HepG2 (cell line): ENCODE data around the gene PLCB1. TPM values are rescaled to one million over a fixed set of nuclear protein-coding genes. Genes with fewer than 3 reads are reported as not detected.
"Not testable (repeated sequence)": the region's sequence is repeated elsewhere in the genome, so short reads cannot be mapped to it uniquely, and the experiment has no call there.

Experiments
- ATAC-seq: fragments of 200-7000 bp; cut with Tn5 transposase; 3 replicates; pipeline ENCODE4 v1.9.1; 2020; ENCODE audit warnings: mild to moderate bottlenecking, moderate library complexity
- BruUV-seq: library from RNA; stranded (reverse); fragments of 400-500 nt; replicated peaks from 2 replicates; lab custom pipeline; 2021; lab: Mats Ljungman, UMichigan
- CTCF ChIA-PET: fragments of 300-600 bp; formaldehyde crosslinking; extraction: SDS; loops from one replicate; lab custom pipeline; 2021; ENCODE audit warnings: low total read pairs, inconsistent platforms, low intra/inter-chr PET ratio; lab: Yijun Ruan, JAX
- POLR2A ChIA-PET: fragments of 350-600 bp; sonication (Branson Sonifier 250); formaldehyde crosslinking; loops from one replicate; lab custom pipeline; 2020; ENCODE audit warnings: antibody characterized with exemption, inconsistent platforms; lab: Yijun Ruan, JAX
- DNase-seq: peaks from one replicate; pipeline ENCODE4 v3.0.0-alpha.2; 2015; ENCODE audit warnings: low spot score
- FAIRE-seq: peaks from 3 replicates; lab custom pipeline; 2011; peaks lifted over from hg19 to GRCh38; lab: Jason Lieb, UNC
- H2AFZ ChIP-seq: one replicate; pipeline ENCODE4 v1.6.1; 2011; ENCODE audit warnings: low read length, inconsistent platforms
- H3K27ac ChIP-seq: fragments of 300-600 bp; 3 replicates; pipeline ENCODE4 v1.8.0; 2011; ENCODE audit warnings: mixed run types, mild to moderate bottlenecking, mixed read lengths, low read length, inconsistent platforms; ENCODE audit not compliant: insufficient read depth; ENCODE audit errors: extremely low read length
- H3K27me3 ChIP-seq, 2 experiments: fragments of 200-600 bp in 1 of 2; 2 replicates in 1 of 2; 3 replicates in 1 of 2; pipeline versions ENCODE4 v1.6.0 to v1.8.0; 2011; ENCODE audit warnings: low read length in 2 of 2, mild to moderate bottlenecking in 2 of 2, moderate library complexity in 2 of 2, inconsistent platforms in 1 of 2; ENCODE audit not compliant: insufficient read depth in 2 of 2, control insufficient read depth in 1 of 2
- H3K36me3 ChIP-seq, 2 experiments: fragments of 200-600 bp in 1 of 2; replicated peaks in 1 of 2; 2 replicates in 1 of 2; 3 replicates in 1 of 2; pipeline versions ENCODE4 v1.5.1 to v1.8.0; 2011; ENCODE audit warnings: low read length in 2 of 2, inconsistent platforms in 1 of 2; ENCODE audit not compliant: insufficient read depth in 2 of 2, control insufficient read depth in 1 of 2
- H3K4me1 ChIP-seq: 2 replicates; pipeline ENCODE4 v1.5.1; 2012; ENCODE audit warnings: low read length, inconsistent platforms; ENCODE audit not compliant: insufficient read depth
- H3K4me2 ChIP-seq: 2 replicates; pipeline ENCODE4 v1.6.0; 2011; ENCODE audit warnings: low read depth, low read length, inconsistent platforms
- H3K4me3 ChIP-seq, 3 experiments: fragments of 200-600 bp in 1 of 3; sonication (generic), shearing (Covaris generic) in 1 of 3; replicated peaks in 1 of 3; 2 replicates each; pipeline ENCODE4 v1.5.1; 2011 to 2016; ENCODE audit warnings: low read length in 3 of 3, inconsistent platforms in 2 of 3, low read depth in 2 of 3, mild to moderate bottlenecking in 2 of 3, control low read depth in 1 of 3, mixed read lengths in 1 of 3; ENCODE audit not compliant: insufficient read depth in 1 of 3
- H3K79me2 ChIP-seq: one replicate; pipeline ENCODE4 v1.6.1; 2011; ENCODE audit warnings: low read length, inconsistent platforms; ENCODE audit not compliant: insufficient read depth
- H3K9ac ChIP-seq: 2 replicates; pipeline ENCODE4 v1.6.0; 2011; ENCODE audit warnings: mild to moderate bottlenecking, low read depth, low read length, inconsistent platforms; ENCODE audit not compliant: insufficient read depth
- H3K9me3 ChIP-seq: 2 replicates; pipeline ENCODE4 v1.5.1; 2012; ENCODE audit warnings: mild to moderate bottlenecking, low read length
- H4K20me1 ChIP-seq: 2 replicates; pipeline ENCODE4 v1.6.0; 2011; ENCODE audit warnings: inconsistent platforms, mild to moderate bottlenecking, low read length, moderate library complexity; ENCODE audit not compliant: insufficient read depth
- ATRX ChIP-seq: sonication (generic); formaldehyde crosslinking; IDR thresholded peaks from 2 replicates; pipeline ENCODE4 v1.4.0; 2020; ENCODE audit warnings: missing genetic modification reagents, borderline replicate concordance
- EHMT2 ChIP-seq: fragments of 200-600 bp; sonication (generic); IDR thresholded peaks from 2 replicates; pipeline ENCODE4 v1.7.0; 2017; ENCODE audit warnings: antibody characterized with exemption, low read depth, low read length, borderline replicate concordance
- EP300 ChIP-seq, 3 experiments: sonication (generic) in 1 of 3; formaldehyde crosslinking in 1 of 3; IDR thresholded peaks; 2 replicates each; pipeline versions ENCODE4 v1.5.1 to v1.6.1; 2011 to 2020; ENCODE audit warnings: low read depth in 2 of 3, low read length in 2 of 3, borderline replicate concordance in 1 of 3, improper control_type of control experiment in 1 of 3, mild to moderate bottlenecking in 1 of 3, missing genetic modification reagents in 1 of 3, moderate library complexity in 1 of 3
- GRHL1 ChIP-seq: sonication (generic); formaldehyde crosslinking; conservative IDR thresholded peaks from 2 replicates; pipeline ENCODE4 v1.8.0; 2022; ENCODE audit warnings: missing genetic modification reagents
- HNF4G ChIP-seq, 2 experiments: sonication (generic) in 1 of 2; formaldehyde crosslinking in 1 of 2; IDR thresholded peaks; 2 replicates each; pipeline versions ENCODE4 v1.4.0 to v1.6.1; 2011 to 2020; ENCODE audit warnings: borderline replicate concordance in 2 of 2, low read depth in 2 of 2, mild to moderate bottlenecking in 2 of 2, low read length in 1 of 2, missing genetic modification reagents in 1 of 2, moderate library complexity in 1 of 2
- KMT2B ChIP-seq: IDR thresholded peaks from 2 replicates; pipeline ENCODE4 v1.6.1; 2016; ENCODE audit warnings: missing genetic modification reagents, missing compliant biosample characterization
- PAX8 ChIP-seq: sonication (generic); formaldehyde crosslinking; IDR thresholded peaks from 2 replicates; pipeline ENCODE4 v1.8.0; 2022; ENCODE audit warnings: mild to moderate bottlenecking, missing genetic modification reagents, borderline replicate concordance
- SRF ChIP-seq: IDR thresholded peaks from 2 replicates; pipeline ENCODE4 v1.6.1; 2011; ENCODE audit warnings: mild to moderate bottlenecking, low read depth, low read length, moderate library complexity
- TSC22D2 ChIP-seq: sonication (generic); formaldehyde crosslinking; IDR thresholded peaks from 2 replicates; pipeline ENCODE4 v1.5.1; 2020; ENCODE audit warnings: missing genetic modification reagents, mild to moderate bottlenecking, borderline replicate concordance
- ZFY ChIP-seq: sonication (generic); formaldehyde crosslinking; IDR thresholded peaks from 2 replicates; pipeline ENCODE4 v1.4.0; 2020; ENCODE audit warnings: missing genetic modification reagents
- ZGPAT ChIP-seq: IDR thresholded peaks from 2 replicates; pipeline ENCODE4 v1.6.1; 2016; ENCODE audit warnings: mild to moderate bottlenecking
- ZIK1 ChIP-seq: sonication (generic); formaldehyde crosslinking; IDR thresholded peaks from 2 replicates; pipeline ENCODE4 v1.5.0; 2020; ENCODE audit warnings: mild to moderate bottlenecking, low read depth, missing genetic modification reagents, borderline replicate concordance
- ZMYM4 ChIP-seq: sonication (generic); formaldehyde crosslinking; IDR thresholded peaks from 2 replicates; pipeline ENCODE4 v1.8.1; 2023; ENCODE audit warnings: mild to moderate bottlenecking, missing genetic modification reagents
- ZNF121 ChIP-seq: sonication (generic); formaldehyde crosslinking; IDR thresholded peaks from 2 replicates; pipeline ENCODE4 v1.5.0; 2020; ENCODE audit warnings: mild to moderate bottlenecking, missing genetic modification reagents
- ZNF547 ChIP-seq: sonication (generic); formaldehyde crosslinking; IDR thresholded peaks from 2 replicates; pipeline ENCODE4 v1.5.1; 2020; ENCODE audit warnings: mild to moderate bottlenecking, missing genetic modification reagents
- WGBS: methylation state at CpG from one replicate; pipeline ENCODE4 v1.1.6; 2017; ENCODE audit warnings: low lambda C conversion rate; 5-methylcytosine and 5-hydroxymethylcytosine counted together
- in situ Hi-C: cut with HindIII; loops from 2 replicates; pipeline ENCODE4 v1.10.0; 2017; ENCODE audit warnings: low pct_unique_long_range_greater_than_20kb; ENCODE audit not compliant: extremely low pct_ligation_motif_present
- intact Hi-C: fragments of 100-400 bp; cut with micrococcal nuclease; formaldehyde crosslinking; loops from one replicate; pipeline ENCODE4 v1.10.0; 2022; ENCODE audit not compliant: unreplicated experiment
- polyA plus RNA-seq, 8 experiments: library from polyadenylated mRNA; depleted of rRNA in 3 of 8; stranded (reverse) in 7 of 8; unstranded in 1 of 8; fragments of >200 nt; fragmentation: Illumina TruSeq in 4 of 8; extraction: Trizol in 4 of 8; gene quantifications; 2 replicates each; pipeline versions ENCODE4 v1.2.1 to v1.2.3, GENCODE V29; 2011 to 2016; ENCODE audit warnings: low read depth in 4 of 8, missing spikeins in 1 of 8, mixed read lengths in 1 of 8; ENCODE audit not compliant: insufficient read depth in 1 of 8
- total RNA-seq, 5 experiments: library from RNA; depleted of rRNA; stranded (reverse); fragments of >200 nt; fragmentation: Illumina TruSeq; extraction: Trizol; gene quantifications; 2 replicates each; pipeline ENCODE4 v1.2.3, GENCODE V29; 2016; ENCODE audit warnings: low read depth in 1 of 5
- TF ChIP-seq, protein P1 (sequence below): sonication (generic); formaldehyde crosslinking; IDR thresholded peaks from 2 replicates; pipeline ENCODE4 v1.8.1; 2023; ENCODE audit warnings: mild to moderate bottlenecking, missing genetic modification reagents

PLCB1 gene
- total and polyA plus RNA-seq, 2 of the 13 experiments (the other 11 are each of a cell fraction or from before 2014, with no cell fraction given): 42.4 to 55.9 TPM

- H3K9ac ChIP-seq: no peak overlapping the region
- POLR2A ChIA-PET: no interaction called here
- in situ Hi-C loops: no loop called here
Observed at GRCh38 chr20:8376940-8377339, 244.9 kb downstream of the PLCB1 start.

DNA sequence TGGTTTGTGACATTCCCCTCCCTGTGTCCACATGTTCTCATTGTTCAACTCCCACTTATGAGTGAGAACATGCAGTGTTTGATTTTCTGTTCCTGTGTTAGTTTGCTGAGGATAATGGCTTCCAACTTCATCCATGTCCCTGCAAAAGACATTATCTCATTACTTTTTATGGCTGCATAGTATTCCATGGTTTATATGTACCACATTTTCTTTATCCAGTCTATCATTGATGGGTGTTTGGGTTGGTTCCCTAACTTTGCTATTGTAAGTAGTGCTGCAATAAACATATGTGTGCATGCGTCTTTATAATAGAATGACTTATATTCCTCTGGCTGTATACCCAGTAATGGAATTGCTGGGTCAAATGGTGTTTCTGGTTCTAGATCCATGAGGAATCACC, 247.1 kb downstream of the PLCB1 start:
- POLR2A ChIA-PET, H3K27me3 ChIP-seq, H2AFZ ChIP-seq, DNase-seq, H3K9me3 ChIP-seq, ATAC-seq, H3K79me2 ChIP-seq, H4K20me1 ChIP-seq, intact Hi-C loops, H3K27ac ChIP-seq, H3K4me3 ChIP-seq, H3K4me1 ChIP-seq, H3K4me2 ChIP-seq, in situ Hi-C loops, CTCF ChIA-PET, H3K9ac ChIP-seq, BruUV-seq, FAIRE-seq, H3K36me3 ChIP-seq: not testable (repeated sequence)
- 100% methylated on average over 1 of the region's 1 CpG for WGBS

More at GRCh38 chr20:8376940-8377339, 244.9 kb downstream of the PLCB1 start:
- Histone ChIP-seq H4K20me1 (no peaks in the 10 kb centered on the region), H3K9me3 (no peaks in the 10 kb centered on the region), H3K4me3 (no peak overlapping the region), H3K27me3 (no peaks in the 10 kb centered on the region), H3K27ac (no peak overlapping the region), H3K4me1 (no peaks in the 10 kb centered on the region), H2AFZ (no peak overlapping the region), H3K4me2 (no peak overlapping the region), H3K36me3 (peaks cover 7 to 14% of the 10 kb centered on the region in 2 experiments; a peak in 4 of 5 replicates), H3K79me2 (peaks cover 7% of the 10 kb centered on the region)
- WGBS: 94% methylated on average over 3 of the region's 3 CpGs
- no TSS peak for BruUV-seq
- intact Hi-C loops: no loop called here
- DNase-seq (no peak), ATAC-seq (no peak), FAIRE-seq (no peak)
- CTCF ChIA-PET: no interaction called here
- no peak for TF ChIP-seq HNF4G (IDR thresholded peaks at IDR 0.05; ENCODE audit: borderline replicate concordance, low read depth, low read length)
- no peak for TF ChIP-seq HNF4G (CRISPR knock-in tag; IDR thresholded peaks at IDR 0.05; ENCODE audit: borderline replicate concordance, low read depth)
- TF ChIP-seq, protein P1, sequence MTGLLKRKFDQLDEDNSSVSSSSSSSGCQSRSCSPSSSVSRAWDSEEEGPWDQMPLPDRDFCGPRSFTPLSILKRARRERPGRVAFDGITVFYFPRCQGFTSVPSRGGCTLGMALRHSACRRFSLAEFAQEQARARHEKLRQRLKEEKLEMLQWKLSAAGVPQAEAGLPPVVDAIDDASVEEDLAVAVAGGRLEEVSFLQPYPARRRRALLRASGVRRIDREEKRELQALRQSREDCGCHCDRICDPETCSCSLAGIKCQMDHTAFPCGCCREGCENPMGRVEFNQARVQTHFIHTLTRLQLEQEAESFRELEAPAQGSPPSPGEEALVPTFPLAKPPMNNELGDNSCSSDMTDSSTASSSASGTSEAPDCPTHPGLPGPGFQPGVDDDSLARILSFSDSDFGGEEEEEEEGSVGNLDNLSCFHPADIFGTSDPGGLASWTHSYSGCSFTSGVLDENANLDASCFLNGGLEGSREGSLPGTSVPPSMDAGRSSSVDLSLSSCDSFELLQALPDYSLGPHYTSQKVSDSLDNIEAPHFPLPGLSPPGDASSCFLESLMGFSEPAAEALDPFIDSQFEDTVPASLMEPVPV (CRISPR knock-in tag): no peak
- no peak for TF ChIP-seq ZMYM4
- no peak for TF ChIP-seq ZNF121 (CRISPR knock-in tag)
- no peak for TF ChIP-seq TSC22D2 (CRISPR knock-in tag)
- TF ChIP-seq KMT2B (CRISPR knock-in tag): no peak
- no peak for TF ChIP-seq PAX8 (CRISPR knock-in tag)
- TF ChIP-seq ZIK1 (CRISPR knock-in tag): no peak
- TF ChIP-seq ZFY: no peak
- no peak for TF ChIP-seq ZGPAT (CRISPR knock-in tag)
- no peak for TF ChIP-seq EP300 (IDR thresholded peaks at IDR 0.05; ENCODE audit: low read depth in 2 of 2, low read length in 2 of 2)
- TF ChIP-seq EP300 (CRISPR knock-in tag; IDR thresholded peaks at IDR 0.05; ENCODE audit: borderline replicate concordance): no peak
- no peak for TF ChIP-seq EHMT2
- no peak for TF ChIP-seq SRF
- TF ChIP-seq GRHL1 (CRISPR knock-in tag): no peak
- TF ChIP-seq ZNF547 (CRISPR knock-in tag): no peak
- TF ChIP-seq ATRX (CRISPR knock-in tag): no peak
